Measurements from ENCODE around the gene PEX11A.

The PEX11A gene

GRCh38 chr15:89665449-89666181, 24.9 kb downstream of the PEX11A start:
- TF ChIP-seq TEAD4 (IDR thresholded peaks at IDR 0.05), result no peak

DNA sequence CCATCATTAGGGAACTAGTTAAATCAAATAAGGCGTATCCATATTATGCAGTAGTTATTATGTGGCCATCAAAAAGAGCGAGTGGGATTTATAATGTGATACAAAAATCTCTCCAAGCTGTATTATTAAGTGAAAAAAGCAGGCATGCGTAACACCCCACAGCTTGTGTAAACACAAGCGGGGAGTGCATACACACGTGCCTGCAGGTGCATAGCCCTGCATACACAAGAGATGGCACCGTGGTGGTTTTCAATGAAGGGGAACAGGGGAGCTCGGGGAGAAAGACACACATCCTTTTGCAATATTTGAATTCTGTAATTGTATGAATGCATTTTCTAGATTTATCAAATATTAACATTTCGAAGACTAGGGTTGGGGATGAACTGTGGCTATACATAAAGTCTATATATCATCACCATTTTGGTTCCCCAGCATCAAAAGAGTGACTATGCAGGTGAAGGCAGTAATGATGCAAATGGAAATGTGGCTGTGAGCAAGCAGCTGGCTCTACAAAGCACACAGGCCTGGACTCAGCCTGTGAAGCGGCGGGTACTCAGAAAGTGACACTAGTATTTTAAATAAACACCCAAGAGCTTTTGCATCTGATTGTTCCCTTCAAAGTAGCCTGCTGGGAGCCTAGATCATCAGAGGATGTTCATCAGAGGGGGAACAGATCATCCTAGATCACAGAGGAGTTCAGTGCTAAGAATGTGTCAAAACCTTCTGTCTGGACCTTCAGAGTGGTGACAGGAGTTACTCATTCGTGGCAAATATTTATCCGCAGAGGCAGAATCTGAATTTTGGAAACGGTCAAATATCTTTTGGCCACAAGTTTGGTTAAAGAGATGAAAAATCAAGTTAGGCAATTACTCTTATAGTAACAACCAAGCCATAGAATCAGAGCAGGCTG, 25.9 kb downstream of the PEX11A start:
- TF ChIP-seq ZBTB7A (IDR thresholded peaks at IDR 0.05; ENCODE audit: low read depth) (no peak), EP300 (IDR thresholded peaks at IDR 0.05; ENCODE audit: borderline replicate concordance) (no peak), EGR1 (IDR thresholded peaks at IDR 0.05) (no peak), CEBPB (IDR thresholded peaks at IDR 0.05) (no peak), NFIC (IDR thresholded peaks at IDR 0.05) (no peak), CREB1 (IDR thresholded peaks at IDR 0.05; ENCODE audit: low read depth) (no peak), YY1 (IDR thresholded peaks at IDR 0.05; ENCODE audit: low read depth) (no peak), TEAD4 (IDR thresholded peaks at IDR 0.05) (no peak), FOXM1 (IDR thresholded peaks at IDR 0.05; ENCODE audit: borderline replicate concordance, low read depth) (no peak), TCF12 (IDR thresholded peaks at IDR 0.05; ENCODE audit: low read depth) (no peak), RAD21 (IDR thresholded peaks at IDR 0.05; ENCODE audit: low read depth) (no peak), TAF1 (IDR thresholded peaks at IDR 0.05; ENCODE audit: low read depth) (no peak), REST (IDR thresholded peaks at IDR 0.05; ENCODE audit: low read depth) (no peak)
- TF ChIP-seq, protein P1, sequence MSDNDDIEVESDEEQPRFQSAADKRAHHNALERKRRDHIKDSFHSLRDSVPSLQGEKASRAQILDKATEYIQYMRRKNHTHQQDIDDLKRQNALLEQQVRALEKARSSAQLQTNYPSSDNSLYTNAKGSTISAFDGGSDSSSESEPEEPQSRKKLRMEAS (IDR thresholded peaks at IDR 0.05), result no peak
- TF ChIP-seq, protein P2, sequence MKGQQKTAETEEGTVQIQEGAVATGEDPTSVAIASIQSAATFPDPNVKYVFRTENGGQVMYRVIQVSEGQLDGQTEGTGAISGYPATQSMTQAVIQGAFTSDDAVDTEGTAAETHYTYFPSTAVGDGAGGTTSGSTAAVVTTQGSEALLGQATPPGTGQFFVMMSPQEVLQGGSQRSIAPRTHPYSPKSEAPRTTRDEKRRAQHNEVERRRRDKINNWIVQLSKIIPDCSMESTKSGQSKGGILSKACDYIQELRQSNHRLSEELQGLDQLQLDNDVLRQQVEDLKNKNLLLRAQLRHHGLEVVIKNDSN (IDR thresholded peaks at IDR 0.05), result no peak

DNA sequence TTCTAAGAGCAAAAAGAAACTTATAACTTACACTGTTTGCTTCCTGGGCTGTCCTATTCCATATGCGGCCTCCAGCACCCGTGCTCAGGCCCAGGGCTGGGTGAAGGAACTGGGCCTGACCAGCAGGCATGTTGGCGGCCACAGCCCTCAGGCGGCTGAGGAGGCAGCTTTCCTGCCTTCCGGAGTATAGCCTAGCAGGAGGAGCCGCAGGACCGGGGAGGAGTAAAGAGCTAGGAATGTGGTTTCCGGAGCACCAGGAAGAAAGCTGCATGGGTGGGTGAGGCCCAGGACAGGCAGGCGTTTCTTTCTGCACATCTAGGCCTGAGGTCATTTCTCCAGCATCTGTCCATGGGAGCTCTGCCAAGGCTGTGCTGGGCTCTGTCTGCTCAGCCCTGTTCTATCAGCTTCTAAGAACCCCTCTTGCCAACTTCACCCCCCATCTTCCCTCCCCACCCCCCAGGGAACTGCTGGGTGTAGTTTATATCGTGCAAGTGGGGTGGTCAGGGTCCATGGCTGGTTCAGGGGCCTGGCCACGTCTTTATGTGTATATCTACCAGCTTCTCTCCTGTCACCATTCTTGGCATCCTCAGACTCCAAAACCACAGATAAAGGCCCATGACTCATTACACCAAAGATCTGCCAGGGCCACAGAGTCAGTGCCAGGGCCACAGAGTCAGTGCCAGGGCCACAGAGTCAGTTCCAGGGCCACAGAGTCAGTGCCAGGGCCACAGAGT, 27.5 kb downstream of the PEX11A start:
- TF ChIP-seq TAF1 (IDR thresholded peaks at IDR 0.05; ENCODE audit: low read depth), result no peak
- TF ChIP-seq REST (IDR thresholded peaks at IDR 0.05; ENCODE audit: low read depth), result no peak

GRCh38 chr15:89660556-89660955, 30.0 kb downstream of the PEX11A start:
- TF ChIP-seq ZBTB7A (IDR thresholded peaks at IDR 0.05; ENCODE audit: low read depth) (no peak), REST (IDR thresholded peaks at IDR 0.05; ENCODE audit: low read depth) (no peak), YY1 (IDR thresholded peaks at IDR 0.05; ENCODE audit: low read depth) (no peak), CREB1 (IDR thresholded peaks at IDR 0.05; ENCODE audit: low read depth) (no peak), TCF12 (IDR thresholded peaks at IDR 0.05; ENCODE audit: low read depth) (no peak), CEBPB (IDR thresholded peaks at IDR 0.05) (no peak), EP300 (IDR thresholded peaks at IDR 0.05; ENCODE audit: borderline replicate concordance) (no peak), TAF1 (IDR thresholded peaks at IDR 0.05; ENCODE audit: low read depth) (no peak), TEAD4 (IDR thresholded peaks at IDR 0.05) (no peak), FOXM1 (IDR thresholded peaks at IDR 0.05; ENCODE audit: borderline replicate concordance, low read depth) (no peak), NFIC (IDR thresholded peaks at IDR 0.05) (no peak), EGR1 (IDR thresholded peaks at IDR 0.05) (no peak), RAD21 (IDR thresholded peaks at IDR 0.05; ENCODE audit: low read depth) (no peak)
- TF ChIP-seq, protein P1 (IDR thresholded peaks at IDR 0.05), result no peak
- TF ChIP-seq, protein P2 (IDR thresholded peaks at IDR 0.05), result no peak
